GM12873 (cell line): ENCODE measurements around the gene C1orf159.

ENCODE experiments used
- CTCF ChIP-seq: IDR thresholded peaks from 2 replicates; pipeline ENCODE4 v1.5.1; 2012; ENCODE audit warnings: low read depth, mild to moderate bottlenecking, moderate library complexity, low read length, control low read depth; ENCODE audit not compliant: insufficient read depth; ENCODE audit errors: missing control alignments

Gene C1orf159

GRCh38 chr1:1061682-1062345 is 54.1 kb downstream of the C1orf159 start:
- TF ChIP-seq CTCF: no peak

GRCh38 chr1:1060281-1061000 is 55.4 kb downstream of the C1orf159 start:
- TF ChIP-seq CTCF: no peak

- no peak for TF ChIP-seq CTCF
Measured at GRCh38 chr1:1059494-1060280, 56.2 kb downstream of the C1orf159 start.

- TF ChIP-seq CTCF: peak; percentile 41
Measured at GRCh38 chr1:1058921-1059493, 56.9 kb downstream of the C1orf159 start.

- TF ChIP-seq CTCF: no peak
Measured at GRCh38 chr1:1058088-1058905, 57.6 kb downstream of the C1orf159 start.

- no peak for TF ChIP-seq CTCF
Measured at GRCh38 chr1:1055841-1056736, 59.8 kb downstream of the C1orf159 start.
